Stimulated activated CD8-positive, alpha-beta memory T cell treated with anti-CD3 and anti-CD28 coated beads, Interleukin-7, amount 100 ng/mL, for 48 hours (primary cell): Measurements from ENCODE around the gene ABCB6.
"Not testable (repeated sequence)": the region's sequence is repeated elsewhere in the genome, so short reads cannot be mapped to it uniquely, and the experiment has no call there.

ENCODE experiments used
- DNase-seq, 2 donors: peaks; one replicate each; pipeline ENCODE4 v3.0.0-alpha.2; 2020; ENCODE audit warnings: low read depth in 1 of 2; ENCODE audit errors: extremely low read depth in 1 of 2

ABCB6 gene

GRCh38 chr2:219214141-219214540 lies 4.6 kb downstream of the ABCB6 start:
- no peak for DNase-seq

GRCh38 chr2:219213486-219214071 lies 5.2 kb downstream of the ABCB6 start:
- DNase-seq: no peak

GRCh38 chr2:219213026-219213415 lies 5.7 kb downstream of the ABCB6 start:
- DNase-seq: no peak

- no peak for DNase-seq
Observed at GRCh38 chr2:219210886-219211362, 7.8 kb downstream of the ABCB6 start.

- no peak for DNase-seq
Observed at GRCh38 chr2:219210196-219210885, 8.4 kb downstream of the ABCB6 start.

- DNase-seq: no peak
Observed at GRCh38 chr2:219209236-219210195, 9.2 kb downstream of the ABCB6 start.

GRCh38 chr2:219207884-219208740 lies 10.6 kb downstream of the ABCB6 start:
- no peak for DNase-seq

- no peak for DNase-seq
Observed at GRCh38 chr2:219207134-219207883, 11.4 kb downstream of the ABCB6 start.

- DNase-seq: peak; percentile 88 to 93
Observed at GRCh38 chr2:219206328-219207133, 12.2 kb downstream of the ABCB6 start, which contains the start of gene ZFAND2B. ZFAND2B (plus strand) TSS chr2:219206782; CDS start chr2:219206988, 206 bp downstream.

GRCh38 chr2:219205981-219206327 lies 12.8 kb downstream of the ABCB6 start:
- DNase-seq: no peak

GRCh38 chr2:219205165-219205538 lies 13.6 kb downstream of the ABCB6 start:
- no peak for DNase-seq

GRCh38 chr2:219204425-219205164 lies 14.2 kb downstream of the ABCB6 start:
- DNase-seq: no peak

- not testable (repeated sequence) for DNase-seq
Observed at GRCh38 chr2:219201331-219201730, 17.4 kb downstream of the ABCB6 start.

GRCh38 chr2:219200502-219201326 lies 18.0 kb downstream of the ABCB6 start:
- DNase-seq: peak in 1 of 2 donors; percentile 27

GRCh38 chr2:219199470-219200211 lies 19.1 kb downstream of the ABCB6 start:
- DNase-seq: no peak

GRCh38 chr2:219198974-219199373 lies 19.8 kb downstream of the ABCB6 start:
- DNase-seq: no peak

GRCh38 chr2:219197388-219197787 lies 21.4 kb downstream of the ABCB6 start:
- no peak for DNase-seq
